ENCODE data around the gene TBX21.
A peak's percentile ranks its signal among the peaks of the same experiment; 100 is the strongest.
"Not testable (repeated sequence)": the region's sequence is repeated elsewhere in the genome, so short reads cannot be mapped to it uniquely, and the experiment has no call there.

The TBX21 gene

GRCh38 chr17:47732399-47733046, 513 bp upstream of the TBX21 start:
- DNase-seq: no peak

GRCh38 chr17:47733674-47734410, 806 bp downstream of the TBX21 start:
- DNase-seq: no peak

DNA sequence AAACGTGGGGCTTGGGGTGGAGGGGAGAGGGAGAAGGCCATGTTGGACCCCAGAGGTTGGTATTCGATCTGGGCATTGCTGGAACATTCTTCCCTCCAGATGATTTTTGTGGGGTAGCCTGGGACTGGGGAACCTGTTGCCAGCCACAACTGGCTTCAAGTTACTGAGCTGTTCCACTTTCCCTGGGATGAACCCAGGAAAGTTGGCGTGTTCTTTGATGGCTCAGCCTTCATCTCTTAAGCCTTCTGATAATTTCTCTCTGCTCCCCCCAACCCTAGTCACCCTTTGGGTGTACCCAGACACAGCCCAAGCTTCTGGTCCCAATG, 2.1 kb downstream of the TBX21 start:
- DNase-seq: no peak

DNA sequence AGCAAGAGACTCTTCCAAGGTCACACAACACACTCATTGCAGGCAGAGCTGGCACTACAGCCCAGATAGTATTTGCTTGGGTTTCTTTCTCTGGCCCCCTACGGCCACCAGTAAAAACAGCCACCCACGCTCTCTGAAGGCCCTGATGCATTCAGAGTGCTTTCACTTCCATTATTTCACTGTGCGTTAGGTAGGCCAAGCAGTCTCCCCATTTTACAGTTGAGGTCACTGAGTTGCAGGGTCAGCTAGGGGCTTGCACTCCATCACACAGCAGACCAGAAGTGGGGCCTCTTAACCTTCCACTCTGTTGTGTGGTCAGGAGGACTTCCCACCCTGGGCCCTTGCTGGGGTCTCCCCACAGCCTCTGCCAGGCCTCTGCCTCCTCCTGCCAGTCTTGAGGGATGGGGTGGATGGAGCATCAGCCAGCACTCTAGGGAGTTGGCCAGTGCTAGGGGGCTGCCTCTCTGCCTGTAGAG, 2.5 kb downstream of the TBX21 start:
- DNase-seq: peak; percentile 62

- no peak for DNase-seq
These were observed 3.8 kb downstream of the TBX21 start for GRCh38 chr17:47736501-47737495.

GRCh38 chr17:47738178-47738577, 5.1 kb downstream of the TBX21 start:
- no peak for DNase-seq

- DNase-seq: no peak
These were observed 6.1 kb downstream of the TBX21 start for GRCh38 chr17:47739150-47739549.

DNA sequence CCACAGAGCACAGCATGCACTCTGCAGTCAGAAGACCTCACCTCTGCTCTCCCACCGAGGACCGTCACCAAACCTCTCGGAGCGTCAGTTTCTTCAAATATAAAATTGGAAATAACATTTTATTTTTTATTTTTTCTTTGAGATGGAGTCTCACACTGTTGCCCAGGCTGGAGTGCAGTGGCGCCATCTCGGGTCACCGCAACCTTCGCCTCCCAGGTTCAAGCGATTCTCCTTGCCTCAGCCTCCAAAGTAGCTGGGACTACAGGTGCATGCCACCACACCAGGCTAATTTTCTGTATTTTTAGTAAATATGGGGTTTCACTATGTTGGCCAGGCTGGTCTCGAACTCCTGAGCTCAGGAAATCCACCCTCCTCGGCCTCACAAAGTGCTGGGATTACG, 6.9 kb downstream of the TBX21 start:
- not testable (repeated sequence) for DNase-seq

- DNase-seq: peak; percentile 49
These were observed 8.2 kb downstream of the TBX21 start for GRCh38 chr17:47741109-47741792.

- DNase-seq: peak; percentile 47
These were observed 8.7 kb downstream of the TBX21 start for GRCh38 chr17:47741793-47742145.

DNA sequence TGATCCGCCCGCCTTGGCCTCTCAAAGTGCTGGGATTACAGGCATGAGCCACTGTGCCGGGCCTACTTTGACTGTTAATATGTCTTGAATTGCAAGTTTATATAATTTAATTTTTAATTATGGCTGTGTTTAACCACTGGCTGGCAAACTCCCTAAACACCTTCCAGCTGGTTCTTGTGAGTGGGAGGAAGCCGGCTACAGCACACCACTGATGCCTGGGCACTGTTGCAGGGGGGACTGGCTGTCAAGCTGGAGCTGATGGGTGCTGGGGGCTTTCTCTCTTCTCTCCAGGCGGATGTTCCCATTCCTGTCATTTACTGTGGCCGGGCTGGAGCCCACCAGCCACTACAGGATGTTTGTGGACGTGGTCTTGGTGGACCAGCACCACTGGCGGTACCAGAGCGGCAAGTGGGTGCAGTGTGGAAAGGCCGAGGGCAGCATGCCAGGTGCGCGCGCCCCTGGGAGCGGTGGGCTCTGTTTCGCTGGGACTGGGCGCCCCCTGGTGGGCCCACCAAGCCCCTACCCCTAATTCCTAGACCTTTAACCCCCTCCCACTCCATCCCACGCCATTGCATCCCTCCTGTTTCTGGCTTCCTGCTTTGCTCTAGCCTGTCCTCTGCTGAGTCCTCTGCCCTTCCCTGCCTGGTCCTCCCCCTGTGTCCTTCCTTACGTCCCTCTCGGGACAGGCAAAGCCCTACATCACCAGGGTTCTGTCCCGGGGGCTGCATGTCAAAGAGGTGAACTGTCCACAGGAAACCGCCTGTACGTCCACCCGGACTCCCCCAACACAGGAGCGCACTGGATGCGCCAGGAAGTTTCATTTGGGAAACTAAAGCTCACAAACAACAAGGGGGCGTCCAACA, 9.5 kb downstream of the TBX21 start:
- peak; percentile 56 for DNase-seq

DNA sequence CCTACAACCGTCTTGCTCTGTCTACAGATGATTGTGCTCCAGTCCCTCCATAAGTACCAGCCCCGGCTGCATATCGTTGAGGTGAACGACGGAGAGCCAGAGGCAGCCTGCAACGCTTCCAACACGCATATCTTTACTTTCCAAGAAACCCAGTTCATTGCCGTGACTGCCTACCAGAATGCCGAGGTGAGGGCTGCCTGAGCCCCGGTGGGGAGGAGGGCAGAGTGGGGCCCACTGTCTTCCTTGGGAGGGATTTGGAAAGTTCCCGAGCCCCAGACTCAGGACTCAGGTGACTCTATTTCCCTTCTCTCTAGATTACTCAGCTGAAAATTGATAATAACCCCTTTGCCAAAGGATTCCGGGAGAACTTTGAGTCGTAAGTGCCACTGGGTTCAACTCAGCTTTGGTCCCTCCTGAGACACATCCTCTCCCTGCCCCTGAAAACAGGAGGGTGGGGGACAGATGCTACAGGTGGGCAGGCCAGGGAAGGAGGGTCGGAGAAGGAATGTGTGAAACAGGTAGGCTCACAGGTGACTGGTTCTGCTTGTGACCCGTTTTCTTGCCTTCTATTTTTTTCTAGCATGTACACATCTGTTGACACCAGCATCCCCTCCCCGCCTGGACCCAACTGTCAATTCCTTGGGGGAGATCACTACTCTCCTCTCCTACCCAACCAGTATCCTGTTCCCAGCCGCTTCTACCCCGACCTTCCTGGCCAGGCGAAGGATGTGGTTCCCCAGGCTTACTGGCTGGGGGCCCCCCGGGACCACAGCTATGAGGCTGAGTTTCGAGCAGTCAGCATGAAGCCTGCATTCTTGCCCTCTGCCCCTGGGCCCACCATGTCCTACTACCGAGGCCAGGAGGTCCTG, 11.4 kb downstream of the TBX21 start:
- no peak for DNase-seq

- no peak for DNase-seq
These were observed 12.0 kb downstream of the TBX21 start for GRCh38 chr17:47745037-47745380.

DNA sequence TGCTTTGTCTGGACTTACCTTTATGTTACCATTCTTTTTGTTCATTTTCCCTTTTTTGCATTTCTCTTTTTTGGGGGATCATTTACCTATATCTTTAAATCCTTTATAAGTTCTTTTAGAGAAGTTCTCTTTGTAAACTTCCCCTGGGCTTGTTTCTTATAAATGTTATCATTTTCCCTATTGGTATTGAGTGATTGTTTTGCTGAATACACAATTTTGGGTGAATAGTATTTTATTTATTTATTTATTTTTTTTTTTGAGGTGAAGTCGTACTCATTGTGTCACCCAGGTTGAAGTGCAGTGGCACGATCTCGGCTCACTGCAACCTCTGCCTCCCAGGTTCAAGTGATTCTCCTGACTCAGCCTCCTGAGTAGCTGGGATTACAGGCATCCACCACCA, 18.4 kb downstream of the TBX21 start:
- no peak for DNase-seq

DNA sequence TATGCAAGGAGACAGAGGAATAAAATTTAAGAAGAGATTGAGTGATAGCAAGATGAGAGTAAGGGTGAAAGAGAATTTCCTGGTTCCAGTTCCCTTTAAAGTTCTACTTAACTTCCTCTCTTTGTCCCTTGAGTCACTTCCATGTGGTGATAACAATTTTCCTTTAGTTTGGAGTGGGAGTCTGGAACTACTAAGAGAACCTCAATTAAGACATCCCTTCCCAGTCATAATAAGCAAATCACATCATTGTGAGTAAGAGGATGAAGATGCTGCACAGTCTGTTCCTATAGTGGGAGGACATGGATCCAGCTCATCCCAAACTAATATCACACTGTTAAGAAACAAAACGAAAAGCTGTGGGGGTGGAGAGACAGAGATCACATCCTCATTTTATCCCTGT, 24.4 kb downstream of the TBX21 start:
- DNase-seq: no peak

GRCh38 chr17:47760409-47761140, 27.5 kb downstream of the TBX21 start:
- DNase-seq: no peak

DNA sequence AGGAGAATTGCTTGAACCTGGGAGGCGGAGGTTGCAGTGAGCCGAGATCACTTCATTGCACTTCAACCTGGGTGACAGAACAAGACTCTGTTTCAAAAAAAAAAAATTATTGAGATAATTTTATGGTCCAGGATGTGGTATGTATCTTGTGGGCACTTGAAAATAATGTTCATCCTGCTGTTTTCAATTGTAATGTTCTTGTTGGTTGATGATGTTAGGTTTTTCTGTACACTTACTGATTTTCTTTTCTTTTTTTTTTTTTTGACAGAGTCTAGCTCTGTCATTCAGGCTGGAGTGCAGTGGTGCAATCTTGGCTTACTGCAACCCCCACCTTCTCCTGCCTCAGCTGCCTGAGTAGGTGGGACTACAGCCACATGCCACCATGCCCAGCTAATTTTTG, 29.7 kb downstream of the TBX21 start:
- DNase-seq: no peak

- DNase-seq: no peak
These were observed 31.0 kb downstream of the TBX21 start for GRCh38 chr17:47763913-47764582.

- not testable (repeated sequence) for DNase-seq
These were observed 40.6 kb downstream of the TBX21 start for GRCh38 chr17:47773649-47774048.

GRCh38 chr17:47774331-47774730, 41.3 kb downstream of the TBX21 start:
- no peak for DNase-seq

All from activated CD4-positive, alpha-beta T cell treated with anti-CD3 and anti-CD28 coated beads, Interleukin-2, Interleukin-6, amounts not matched to agents 100 ng/mL and 50 ng/mL, durations not matched to agents 16 hours and 8 hours (primary cell).